SK-N-MC (cell line): ENCODE measurements around the gene DOC2B.

Experiments used
- EZH2 ChIP-seq: fragments of 200-600 bp; sonication (generic); IDR thresholded peaks from one replicate; pipeline ENCODE4 v1.6.1; 2017; ENCODE audit warnings: antibody characterized with exemption
- FOXP2 ChIP-seq: optimal IDR thresholded peaks from 2 replicates; pipeline ENCODE3; 2011; ENCODE audit warnings: mild to moderate bottlenecking, moderate library complexity; ENCODE audit not compliant: insufficient read depth; ENCODE audit errors: extremely low read length, control extremely low read depth
- POLR2AphosphoS5 ChIP-seq: IDR thresholded peaks from 2 replicates; pipeline ENCODE4 v1.6.1; 2012; ENCODE audit warnings: mild to moderate bottlenecking, low read depth, low read length, borderline replicate concordance

- TF ChIP-seq POLR2AphosphoS5 = no peak
- no peak for TF ChIP-seq EZH2
- no peak for TF ChIP-seq FOXP2
Measured at GRCh38 chr17:199806-200545, 18.5 kb upstream of the DOC2B start.
